Caco-2 (cell line): Measurements from ENCODE around the gene PKP2. TPM values are rescaled to one million over a fixed set of nuclear protein-coding genes. Genes with fewer than 3 reads are reported as not detected.
A peak's percentile ranks its signal among the peaks of the same experiment; 100 is the strongest.

Source experiments
- BruUV-seq: library from RNA; stranded (reverse); fragments of 400-500 nt; replicated peaks from 2 replicates; lab custom pipeline; 2021; lab: Mats Ljungman, UMichigan
- CTCF ChIA-PET: fragments of 300-600 bp; sonication (Branson Sonifier 250); formaldehyde crosslinking; loops from one replicate; lab custom pipeline; 2022; ENCODE audit warnings: antibody characterized with exemption; lab: Charles Lee
- POLR2A ChIA-PET: fragments of 300-600 bp; sonication (Branson Sonifier 250); formaldehyde crosslinking; loops from one replicate; lab custom pipeline; 2022; ENCODE audit warnings: antibody characterized with exemption; lab: Charles Lee
- DNase-seq, 2 experiments: peaks; one replicate each; pipeline versions ENCODE4 v3.0.0 to v3.0.0-alpha.2; 2020 to 2022
- H3K27me3 ChIP-seq: replicated peaks from 2 replicates; pipeline ENCODE4 v1.6.0; 2011; ENCODE audit warnings: low read length; ENCODE audit not compliant: control insufficient read depth, insufficient read depth
- H3K36me3 ChIP-seq: 2 replicates; pipeline ENCODE4 v1.5.1; 2011; ENCODE audit warnings: low read length; ENCODE audit not compliant: control insufficient read depth, insufficient read depth
- H3K4me1 ChIP-seq: fragments of 250-450 bp; sonication (Bioruptor Pico); 2 replicates; pipeline ENCODE4 v1.5.1; 2020; ENCODE audit warnings: mild to moderate bottlenecking
- H3K4me3 ChIP-seq: 2 replicates; pipeline ENCODE4 v1.5.1; 2011; ENCODE audit warnings: low read depth, mild to moderate bottlenecking, control low read depth, low read length
- H3K9me3 ChIP-seq: fragments of 250-450 bp; sonication (Bioruptor Pico); 2 replicates; pipeline ENCODE4 v1.5.1; 2020; ENCODE audit warnings: mild to moderate bottlenecking, moderate library complexity
- H3K27ac Mint-ChIP-seq: one replicate; pipeline ENCODE4 v1.8.0; 2022; ENCODE audit warnings: mixed read lengths; ENCODE audit not compliant: unreplicated experiment
- H3K27me3 Mint-ChIP-seq: one replicate; pipeline ENCODE4 v1.8.0; 2022; ENCODE audit warnings: mixed read lengths; ENCODE audit not compliant: insufficient read depth, unreplicated experiment
- H3K36me3 Mint-ChIP-seq: one replicate; pipeline ENCODE4 v1.8.0; 2022; ENCODE audit warnings: mild to moderate bottlenecking, mixed read lengths; ENCODE audit not compliant: insufficient read depth, unreplicated experiment
- H3K4me1 Mint-ChIP-seq: one replicate; pipeline ENCODE4 v1.8.0; 2022; ENCODE audit warnings: low read depth, mixed read lengths; ENCODE audit not compliant: unreplicated experiment
- H3K4me3 Mint-ChIP-seq: one replicate; pipeline ENCODE4 v1.8.0; 2022; ENCODE audit warnings: mild to moderate bottlenecking, moderate library complexity, mixed read lengths; ENCODE audit not compliant: unreplicated experiment
- H3K9me3 Mint-ChIP-seq: one replicate; pipeline ENCODE4 v1.8.0; 2022; ENCODE audit warnings: mixed read lengths; ENCODE audit not compliant: unreplicated experiment
- intact Hi-C: fragments of 100-400 bp; cut with micrococcal nuclease; formaldehyde crosslinking; loops from one replicate; pipeline ENCODE4 v1.10.0; 2022; ENCODE audit not compliant: unreplicated experiment
- total RNA-seq: library from RNA; stranded (reverse); gene quantifications from 2 replicates; pipeline ENCODE4 v1.2.3, GENCODE V29; 2022
- TF ChIP-seq, protein P1 (sequence below), 2 experiments: fragments of 200-600 bp in 1 of 2; IDR thresholded peaks; 1 replicate in 1 of 2; 2 replicates in 1 of 2; pipeline versions ENCODE4 v1.5.1 to v1.8.0; 2011 to 2022; ENCODE audit warnings: antibody characterized with exemption in 1 of 2, control low read depth in 1 of 2, inconsistent platforms in 1 of 2, low read depth in 1 of 2, low read length in 1 of 2, mild to moderate bottlenecking in 1 of 2, moderate library complexity in 1 of 2; ENCODE audit not compliant: insufficient read depth in 1 of 2, severe bottlenecking in 1 of 2, unreplicated experiment in 1 of 2

Gene PKP2
- total RNA-seq, 1 experiment from 2014 or later, result 249 TPM

DNA sequence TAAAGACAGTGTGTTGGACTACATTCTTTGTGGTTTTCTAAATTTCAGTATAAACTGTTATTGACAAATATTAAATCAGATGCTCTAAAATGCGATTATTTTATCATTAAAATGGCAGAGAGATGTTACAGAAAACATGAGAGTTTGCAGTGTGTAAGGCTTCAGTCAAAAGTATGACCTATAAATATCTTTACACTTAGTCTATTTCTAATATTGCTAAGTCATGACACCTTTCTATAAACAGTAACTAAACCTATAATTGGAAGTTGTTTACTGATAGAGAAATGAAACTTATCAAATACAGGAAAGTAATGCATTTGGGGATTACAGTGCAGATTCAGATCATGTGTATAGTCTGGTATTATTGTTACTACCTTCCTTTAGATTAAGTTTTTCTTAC, 72.0 kb downstream of the PKP2 start:
- Histone ChIP-seq H3K9me3 (no peaks in the 10 kb centered on the region), H3K4me3 (no peak overlapping the region), H3K27me3 (no peaks in the 10 kb centered on the region), H3K36me3 (peaks cover 3% of the 10 kb centered on the region; the same call in 1 of the 2 replicates), H3K4me1 (peaks cover 17% of the 10 kb centered on the region)
- Mint-ChIP-seq H3K27ac (no peak overlapping the region), H3K36me3 (peaks cover 100% of the 10 kb centered on the region), H3K27me3 (no peaks in the 10 kb centered on the region), H3K9me3 (no peaks in the 10 kb centered on the region), H3K4me1 (peaks cover 31% of the 10 kb centered on the region), H3K4me3 (no peak overlapping the region)
- ChIA-PET CTCF (no interaction called here), POLR2A (no interaction called here)
- BruUV-seq, result no TSS peak
- intact Hi-C loops, result no loop called here
- TF ChIP-seq, protein P1, sequence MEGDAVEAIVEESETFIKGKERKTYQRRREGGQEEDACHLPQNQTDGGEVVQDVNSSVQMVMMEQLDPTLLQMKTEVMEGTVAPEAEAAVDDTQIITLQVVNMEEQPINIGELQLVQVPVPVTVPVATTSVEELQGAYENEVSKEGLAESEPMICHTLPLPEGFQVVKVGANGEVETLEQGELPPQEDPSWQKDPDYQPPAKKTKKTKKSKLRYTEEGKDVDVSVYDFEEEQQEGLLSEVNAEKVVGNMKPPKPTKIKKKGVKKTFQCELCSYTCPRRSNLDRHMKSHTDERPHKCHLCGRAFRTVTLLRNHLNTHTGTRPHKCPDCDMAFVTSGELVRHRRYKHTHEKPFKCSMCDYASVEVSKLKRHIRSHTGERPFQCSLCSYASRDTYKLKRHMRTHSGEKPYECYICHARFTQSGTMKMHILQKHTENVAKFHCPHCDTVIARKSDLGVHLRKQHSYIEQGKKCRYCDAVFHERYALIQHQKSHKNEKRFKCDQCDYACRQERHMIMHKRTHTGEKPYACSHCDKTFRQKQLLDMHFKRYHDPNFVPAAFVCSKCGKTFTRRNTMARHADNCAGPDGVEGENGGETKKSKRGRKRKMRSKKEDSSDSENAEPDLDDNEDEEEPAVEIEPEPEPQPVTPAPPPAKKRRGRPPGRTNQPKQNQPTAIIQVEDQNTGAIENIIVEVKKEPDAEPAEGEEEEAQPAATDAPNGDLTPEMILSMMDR (IDR thresholded peaks at IDR 0.05; ENCODE audit: insufficient read depth in 1 of 2, low read depth in 1 of 2, low read length in 1 of 2, severe bottlenecking in 1 of 2, unreplicated experiment in 1 of 2), result no peak
- no peak for DNase-seq

DNA sequence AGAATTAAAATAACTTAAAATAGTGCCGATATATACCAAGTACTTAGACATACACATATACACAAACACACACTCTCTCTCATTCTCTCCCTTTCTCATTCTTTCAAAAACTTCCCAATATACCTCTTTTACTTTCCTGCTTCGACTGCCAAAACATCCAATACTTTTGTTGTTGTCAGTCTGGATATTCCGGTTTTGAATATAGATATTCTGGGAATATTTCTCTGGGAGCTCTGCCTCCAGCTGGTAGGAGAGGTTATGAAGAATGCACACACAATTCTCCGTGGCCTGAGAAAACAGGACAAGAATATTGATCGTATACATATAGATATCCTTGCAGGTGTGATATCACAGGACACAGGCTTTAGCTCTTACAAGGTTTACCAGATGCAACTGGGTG, 74.2 kb downstream of the PKP2 start:
- intact Hi-C loops, result no loop called here
- CTCF ChIA-PET, result no interaction called here
- peaks cover 23% of the 10 kb centered on the region for H3K4me1 Mint-ChIP-seq
- no peaks in the 10 kb centered on the region for H3K9me3 Mint-ChIP-seq
- H3K27me3 Mint-ChIP-seq, result no peaks in the 10 kb centered on the region
- H3K27ac Mint-ChIP-seq, result peak overlapping the region; percentile 27
- POLR2A ChIA-PET, result no interaction called here
- no peak for DNase-seq
- H3K27me3 ChIP-seq, result no peaks in the 10 kb centered on the region
- H3K4me1 ChIP-seq, result 0 out of 2 replicates have a peak, but pooled peaks cover 1% of the 10 kb centered on the region
- BruUV-seq, result no TSS peak
- H3K9me3 ChIP-seq, result no peaks in the 10 kb centered on the region
- H3K36me3 Mint-ChIP-seq, result peaks cover 100% of the 10 kb centered on the region
- peaks cover 3% of the 10 kb centered on the region; the same call in 1 of the 2 replicates for H3K36me3 ChIP-seq
- TF ChIP-seq, protein P1 (IDR thresholded peaks at IDR 0.05; ENCODE audit: insufficient read depth in 1 of 2, low read depth in 1 of 2, low read length in 1 of 2, severe bottlenecking in 1 of 2, unreplicated experiment in 1 of 2), result no peak
- H3K4me3 ChIP-seq, result no peak overlapping the region
- no peak overlapping the region for H3K4me3 Mint-ChIP-seq

DNA sequence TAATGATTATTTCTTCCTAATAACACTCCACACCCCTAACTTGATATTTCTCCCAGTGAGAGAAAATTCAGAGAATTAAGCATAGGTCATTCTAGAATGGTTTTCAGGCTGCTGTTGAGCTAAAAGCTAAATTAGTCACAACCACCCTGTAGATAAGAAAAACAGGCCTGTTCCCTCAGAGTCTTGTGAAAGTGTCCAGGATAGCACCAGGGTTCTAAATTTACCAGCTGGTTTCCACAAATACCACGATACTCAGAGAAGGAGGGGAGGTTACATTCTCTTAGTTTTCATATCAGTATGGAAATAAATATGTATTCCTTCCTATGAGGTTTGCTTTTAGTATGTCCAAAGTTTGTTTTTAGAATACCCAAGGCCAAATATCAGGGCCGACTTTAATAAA, 74.9 kb downstream of the PKP2 start:
- POLR2A ChIA-PET, result no interaction called here
- no peak overlapping the region for H3K4me3 ChIP-seq
- BruUV-seq, result no TSS peak

More for the DNA sequence above, 74.9 kb downstream of the PKP2 start:
- Mint-ChIP-seq H3K9me3 (no peaks in the 10 kb centered on the region), H3K4me3 (no peak overlapping the region), H3K27me3 (no peaks in the 10 kb centered on the region), H3K4me1 (peaks cover 23% of the 10 kb centered on the region), H3K27ac (no peak overlapping the region), H3K36me3 (peaks cover 100% of the 10 kb centered on the region)
- CTCF ChIA-PET, result no interaction called here
- no peaks in the 10 kb centered on the region for H3K9me3 ChIP-seq
- H3K36me3 ChIP-seq, result peaks cover 3% of the 10 kb centered on the region; the same call in 1 of the 2 replicates
- no peaks in the 10 kb centered on the region for H3K4me1 ChIP-seq
- H3K27me3 ChIP-seq, result no peaks in the 10 kb centered on the region
- no peak for DNase-seq
- intact Hi-C loops, result no loop called here
- TF ChIP-seq, protein P1 (IDR thresholded peaks at IDR 0.05; ENCODE audit: insufficient read depth in 1 of 2, low read depth in 1 of 2, low read length in 1 of 2, severe bottlenecking in 1 of 2, unreplicated experiment in 1 of 2), result no peak
